ENCODE results near the gene SMURF1. TPM values are rescaled to one million over a fixed set of nuclear protein-coding genes. Genes with fewer than 3 reads are reported as not detected.

Gene SMURF1
- total RNA-seq, 1 donor: 23.5 TPM

DNA sequence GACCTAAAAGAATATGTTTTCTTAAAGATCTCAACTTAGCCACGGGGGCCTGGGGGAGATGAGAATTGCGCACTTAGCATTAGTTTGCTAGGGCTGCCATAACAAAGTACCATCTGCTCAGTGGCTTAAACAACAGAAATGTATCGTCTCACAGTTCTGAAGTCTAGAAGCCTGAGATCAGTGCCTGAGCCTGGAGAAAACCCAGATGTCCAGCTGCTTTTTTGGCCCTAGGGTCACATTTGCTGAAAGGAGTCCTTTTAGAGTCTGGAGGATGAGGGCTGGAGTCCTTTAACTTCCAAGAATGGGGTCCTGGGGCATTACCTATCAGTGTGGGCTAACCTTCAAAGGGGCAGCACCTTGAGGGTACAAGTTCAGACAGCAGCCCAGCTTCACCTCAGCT is 48.2 kb downstream of the SMURF1 start:
- H3K4me3 ChIP-seq (ENCODE audit: insufficient read depth, low read length): no peak overlapping the region
- H3K36me3 ChIP-seq (ENCODE audit: insufficient read depth, low read length): no peaks in the 10 kb centered on the region
- peaks cover 39% of the 10 kb centered on the region for H3K4me1 ChIP-seq (ENCODE audit: insufficient read depth, low read length)
- peaks cover 35% of the 10 kb centered on the region for H4K20me1 ChIP-seq (ENCODE audit: insufficient read depth, low read length)
- no peak overlapping the region for H3K4me2 ChIP-seq (ENCODE audit: insufficient read depth, low read length)
- H2AFZ ChIP-seq (ENCODE audit: low read length): no peak overlapping the region
- peaks cover 81% of the 10 kb centered on the region for H3K79me2 ChIP-seq (ENCODE audit: insufficient read depth, low read length)
- H3K9me3 ChIP-seq (ENCODE audit: low read depth, low read length): no peaks in the 10 kb centered on the region
- TF ChIP-seq, protein P1, sequence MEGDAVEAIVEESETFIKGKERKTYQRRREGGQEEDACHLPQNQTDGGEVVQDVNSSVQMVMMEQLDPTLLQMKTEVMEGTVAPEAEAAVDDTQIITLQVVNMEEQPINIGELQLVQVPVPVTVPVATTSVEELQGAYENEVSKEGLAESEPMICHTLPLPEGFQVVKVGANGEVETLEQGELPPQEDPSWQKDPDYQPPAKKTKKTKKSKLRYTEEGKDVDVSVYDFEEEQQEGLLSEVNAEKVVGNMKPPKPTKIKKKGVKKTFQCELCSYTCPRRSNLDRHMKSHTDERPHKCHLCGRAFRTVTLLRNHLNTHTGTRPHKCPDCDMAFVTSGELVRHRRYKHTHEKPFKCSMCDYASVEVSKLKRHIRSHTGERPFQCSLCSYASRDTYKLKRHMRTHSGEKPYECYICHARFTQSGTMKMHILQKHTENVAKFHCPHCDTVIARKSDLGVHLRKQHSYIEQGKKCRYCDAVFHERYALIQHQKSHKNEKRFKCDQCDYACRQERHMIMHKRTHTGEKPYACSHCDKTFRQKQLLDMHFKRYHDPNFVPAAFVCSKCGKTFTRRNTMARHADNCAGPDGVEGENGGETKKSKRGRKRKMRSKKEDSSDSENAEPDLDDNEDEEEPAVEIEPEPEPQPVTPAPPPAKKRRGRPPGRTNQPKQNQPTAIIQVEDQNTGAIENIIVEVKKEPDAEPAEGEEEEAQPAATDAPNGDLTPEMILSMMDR (IDR thresholded peaks at IDR 0.05; ENCODE audit: extremely low read depth, low read depth, low read length): no peak
- no peaks in the 10 kb centered on the region for H3K27me3 ChIP-seq (ENCODE audit: insufficient read depth, low read length)
- H3K27ac ChIP-seq (ENCODE audit: low read depth, low read length): peak overlapping the region; percentile 31
- DNase-seq (ENCODE audit: insufficient read length, low spot score, missing footprints): no peak

DNA sequence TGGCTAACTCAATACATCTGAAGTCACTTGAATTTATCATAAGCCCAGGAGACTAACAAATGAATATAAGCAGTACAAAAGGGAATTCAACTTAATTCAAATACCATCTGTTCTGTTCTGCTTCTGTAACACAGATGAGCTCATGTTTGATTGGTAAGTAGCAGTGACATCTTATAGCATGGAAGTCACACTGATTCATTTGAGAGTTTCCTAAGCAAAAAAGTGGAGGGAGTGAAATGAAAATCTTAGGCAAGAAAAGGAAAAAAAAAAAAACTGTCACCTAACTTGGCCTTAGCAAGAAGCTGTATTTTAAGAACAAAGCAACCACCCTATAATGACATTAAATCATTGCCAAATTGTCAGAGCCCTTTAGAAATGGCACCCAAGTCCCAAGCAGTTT is 49.5 kb downstream of the SMURF1 start:
- Histone ChIP-seq H3K79me2 (ENCODE audit: insufficient read depth, low read length) (peaks cover 91% of the 10 kb centered on the region), H3K4me3 (ENCODE audit: insufficient read depth, low read length) (no peak overlapping the region), H3K36me3 (ENCODE audit: insufficient read depth, low read length) (no peaks in the 10 kb centered on the region), H3K4me1 (ENCODE audit: insufficient read depth, low read length) (peaks cover 32% of the 10 kb centered on the region), H2AFZ (ENCODE audit: low read length) (no peak overlapping the region), H3K9me3 (ENCODE audit: low read depth, low read length) (no peaks in the 10 kb centered on the region), H3K27ac (ENCODE audit: low read depth, low read length) (no peak overlapping the region), H4K20me1 (ENCODE audit: insufficient read depth, low read length) (peaks cover 43% of the 10 kb centered on the region), H3K27me3 (ENCODE audit: insufficient read depth, low read length) (no peaks in the 10 kb centered on the region), H3K4me2 (ENCODE audit: insufficient read depth, low read length) (no peak overlapping the region)
- TF ChIP-seq, protein P1 (IDR thresholded peaks at IDR 0.05; ENCODE audit: extremely low read depth, low read depth, low read length): no peak
- DNase-seq (ENCODE audit: insufficient read length, low spot score, missing footprints): no peak

DNA sequence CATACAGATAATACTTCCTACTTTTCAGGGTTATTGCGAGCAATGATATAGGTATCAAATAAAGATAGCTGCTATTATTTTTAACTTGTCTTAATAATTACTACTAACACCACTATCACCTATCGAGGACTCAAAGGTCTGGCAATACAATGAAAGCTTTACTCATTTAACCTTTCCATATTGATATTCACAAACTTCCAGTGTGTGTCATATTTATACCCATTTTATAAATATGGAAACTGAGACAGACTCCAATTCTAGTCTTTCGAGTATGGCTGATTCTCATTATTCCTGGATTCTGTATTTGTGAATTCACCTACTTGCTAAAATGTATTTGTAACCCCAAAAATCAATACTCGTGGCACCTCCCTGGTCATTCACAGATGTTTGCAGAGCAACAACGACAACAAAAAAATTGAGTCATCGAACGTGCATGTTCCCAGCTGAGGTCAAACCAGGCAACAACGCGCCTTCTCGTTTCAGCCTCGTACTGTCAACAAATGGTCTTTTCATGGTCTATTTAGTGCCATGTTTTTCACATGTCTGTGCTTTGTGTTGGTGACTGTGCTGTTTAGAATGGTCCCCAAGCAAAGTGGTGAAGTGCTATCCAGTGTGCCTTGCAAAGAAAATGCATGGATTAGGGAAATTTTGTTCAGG is 51.7 kb downstream of the SMURF1 start:
- Histone ChIP-seq H3K27ac (ENCODE audit: low read depth, low read length) (no peak overlapping the region), H3K36me3 (ENCODE audit: insufficient read depth, low read length) (no peaks in the 10 kb centered on the region), H3K9me3 (ENCODE audit: low read depth, low read length) (no peaks in the 10 kb centered on the region), H2AFZ (ENCODE audit: low read length) (no peak overlapping the region), H3K27me3 (ENCODE audit: insufficient read depth, low read length) (no peaks in the 10 kb centered on the region), H3K4me3 (ENCODE audit: insufficient read depth, low read length) (no peak overlapping the region), H3K4me2 (ENCODE audit: insufficient read depth, low read length) (no peak overlapping the region), H3K79me2 (ENCODE audit: insufficient read depth, low read length) (peaks cover 92% of the 10 kb centered on the region), H4K20me1 (ENCODE audit: insufficient read depth, low read length) (peaks cover 43% of the 10 kb centered on the region), H3K4me1 (ENCODE audit: insufficient read depth, low read length) (peaks cover 15% of the 10 kb centered on the region)
- DNase-seq (ENCODE audit: insufficient read length, low spot score, missing footprints): no peak
- TF ChIP-seq, protein P1 (IDR thresholded peaks at IDR 0.05; ENCODE audit: extremely low read depth, low read depth, low read length): no peak

DNA sequence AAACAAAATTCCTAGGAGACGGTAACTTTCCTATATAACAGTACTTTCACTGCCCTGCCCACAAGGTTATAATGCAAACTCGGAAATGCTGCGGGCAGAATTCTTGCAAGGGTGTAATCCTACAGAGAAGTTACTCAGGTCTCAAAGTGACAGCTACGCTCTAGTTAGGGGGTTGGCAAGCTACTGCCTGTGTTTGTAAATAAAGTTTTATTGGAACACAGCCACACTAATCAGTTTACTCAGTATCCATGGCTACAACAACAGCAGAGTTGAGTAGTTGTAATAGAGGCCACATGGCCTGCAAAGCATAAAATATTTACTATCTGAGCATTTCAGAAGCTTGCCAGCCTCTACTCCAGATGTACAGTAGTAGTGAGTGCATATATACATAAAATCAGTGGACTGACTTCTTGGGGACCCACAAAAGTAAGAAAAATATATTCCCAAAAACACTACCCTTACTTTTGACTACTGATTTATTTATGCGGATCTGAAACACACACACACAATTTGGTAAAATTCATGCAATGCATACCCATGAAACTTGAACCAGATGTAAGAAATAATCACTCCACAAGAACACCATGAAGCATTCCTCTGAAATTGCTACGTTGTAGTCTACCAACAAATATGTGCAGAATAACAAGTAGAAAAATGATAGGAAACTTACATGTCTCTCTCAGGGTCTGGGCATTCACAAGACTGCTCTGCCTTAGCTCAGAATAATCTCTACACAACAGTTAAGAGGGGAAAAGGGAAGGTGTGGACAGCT is 53.0 kb downstream of the SMURF1 start:
- H2AFZ ChIP-seq (ENCODE audit: low read length): no peak overlapping the region
- H3K36me3 ChIP-seq (ENCODE audit: insufficient read depth, low read length): no peaks in the 10 kb centered on the region
- TF ChIP-seq, protein P1 (IDR thresholded peaks at IDR 0.05; ENCODE audit: extremely low read depth, low read depth, low read length): no peak
- DNase-seq (ENCODE audit: insufficient read length, low spot score, missing footprints): no peak
- peaks cover 91% of the 10 kb centered on the region for H3K79me2 ChIP-seq (ENCODE audit: insufficient read depth, low read length)
- no peak overlapping the region for H3K27ac ChIP-seq (ENCODE audit: low read depth, low read length)
- no peak overlapping the region for H3K4me3 ChIP-seq (ENCODE audit: insufficient read depth, low read length)
- H4K20me1 ChIP-seq (ENCODE audit: insufficient read depth, low read length): peaks cover 41% of the 10 kb centered on the region
- no peak overlapping the region for H3K4me2 ChIP-seq (ENCODE audit: insufficient read depth, low read length)
- H3K4me1 ChIP-seq (ENCODE audit: insufficient read depth, low read length): peaks cover 3% of the 10 kb centered on the region
- no peaks in the 10 kb centered on the region for H3K27me3 ChIP-seq (ENCODE audit: insufficient read depth, low read length)
- no peaks in the 10 kb centered on the region for H3K9me3 ChIP-seq (ENCODE audit: low read depth, low read length)
